Measurements from ENCODE around the gene GTPBP2. TPM values are rescaled to one million over a fixed set of nuclear protein-coding genes. Genes with fewer than 3 reads are reported as not detected.

GTPBP2 gene
- total RNA-seq, 1 experiment from 2014 or later, result 76.4 TPM

DNA sequence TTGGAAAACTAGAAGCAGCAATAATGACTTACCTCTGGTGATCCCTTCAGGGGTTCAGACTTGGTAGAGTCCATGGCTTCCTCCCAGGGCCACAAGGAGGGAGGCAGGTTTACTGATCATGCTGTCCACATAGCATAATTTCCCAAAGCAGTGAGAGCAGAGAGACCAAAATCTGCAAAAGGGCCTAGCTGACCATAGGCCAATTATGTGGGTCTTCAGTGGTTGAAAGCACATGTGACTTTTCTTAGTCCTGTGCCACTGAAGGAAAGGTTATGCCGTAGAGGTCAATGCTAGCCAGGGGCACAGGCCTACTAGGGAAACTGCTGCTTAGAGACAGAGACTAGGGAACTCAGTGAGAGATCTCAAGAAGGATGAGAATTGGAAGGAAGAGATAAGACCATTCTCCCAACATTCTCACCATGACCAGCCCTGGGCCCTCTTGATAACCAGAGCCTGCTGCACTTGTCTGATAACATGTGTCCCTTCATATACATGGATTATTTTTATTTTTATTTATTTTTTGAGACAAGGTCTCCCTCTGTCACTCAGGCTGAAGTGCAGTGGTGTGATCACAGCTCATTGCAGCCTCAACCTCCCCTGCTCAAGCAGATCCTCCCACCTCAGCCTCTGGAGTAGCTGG, 2.0 kb upstream of the GTPBP2 start (continued):
- TF ChIP-seq, protein P1, sequence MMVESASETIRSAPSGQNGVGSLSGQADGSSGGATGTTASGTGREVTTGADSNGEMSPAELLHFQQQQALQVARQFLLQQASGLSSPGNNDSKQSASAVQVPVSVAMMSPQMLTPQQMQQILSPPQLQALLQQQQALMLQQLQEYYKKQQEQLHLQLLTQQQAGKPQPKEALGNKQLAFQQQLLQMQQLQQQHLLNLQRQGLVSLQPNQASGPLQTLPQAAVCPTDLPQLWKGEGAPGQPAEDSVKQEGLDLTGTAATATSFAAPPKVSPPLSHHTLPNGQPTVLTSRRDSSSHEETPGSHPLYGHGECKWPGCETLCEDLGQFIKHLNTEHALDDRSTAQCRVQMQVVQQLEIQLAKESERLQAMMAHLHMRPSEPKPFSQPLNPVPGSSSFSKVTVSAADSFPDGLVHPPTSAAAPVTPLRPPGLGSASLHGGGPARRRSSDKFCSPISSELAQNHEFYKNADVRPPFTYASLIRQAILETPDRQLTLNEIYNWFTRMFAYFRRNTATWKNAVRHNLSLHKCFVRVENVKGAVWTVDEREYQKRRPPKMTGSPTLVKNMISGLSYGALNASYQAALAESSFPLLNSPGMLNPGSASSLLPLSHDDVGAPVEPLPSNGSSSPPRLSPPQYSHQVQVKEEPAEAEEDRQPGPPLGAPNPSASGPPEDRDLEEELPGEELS (CRISPR knock-in tag; IDR thresholded peaks at IDR 0.05), result no peak
- no peak for TF ChIP-seq ELF4 (CRISPR knock-in tag; IDR thresholded peaks at IDR 0.05; ENCODE audit: low read depth)

DNA sequence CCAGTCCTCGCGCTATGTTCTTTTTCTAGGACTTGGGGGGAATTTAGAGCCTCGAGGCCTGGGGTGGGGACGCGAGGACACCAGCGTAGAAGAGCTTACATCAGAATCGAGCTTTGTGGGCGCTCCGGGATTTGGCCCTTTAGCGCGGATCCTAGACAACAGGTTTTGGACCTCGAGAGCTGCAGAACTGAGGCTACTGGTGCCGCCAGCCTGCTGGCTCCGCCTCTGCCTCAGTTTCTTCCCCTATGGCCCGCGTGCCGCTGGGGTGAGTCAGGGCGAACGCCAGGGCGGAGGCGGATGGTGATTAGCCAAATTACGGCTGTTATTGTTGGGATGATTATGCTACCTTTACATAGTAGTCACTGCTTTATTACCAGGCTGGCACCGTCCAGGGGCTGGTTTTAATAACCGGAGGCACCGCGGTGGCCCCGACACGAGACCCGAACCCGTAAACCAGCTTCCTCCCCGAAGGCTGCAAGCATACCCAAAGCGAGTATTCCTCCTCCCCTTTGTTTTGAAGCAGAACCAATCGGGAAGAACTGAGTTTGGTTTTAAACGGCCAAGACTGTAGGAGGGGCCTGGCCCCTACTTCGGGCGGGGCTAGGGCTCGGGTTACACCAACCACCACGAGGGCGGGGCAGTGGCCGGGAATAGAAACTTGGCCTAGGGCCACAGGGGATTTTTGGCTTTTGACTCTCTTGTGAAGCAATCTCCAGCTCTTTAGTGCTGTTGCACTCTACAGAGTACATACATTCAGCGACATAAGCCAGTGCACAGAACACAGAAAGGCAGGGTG, 639 bp upstream of the GTPBP2 start:
- H3K4me3 Mint-ChIP-seq, result peak overlapping the region; percentile 98
- peak overlapping the region; percentile 100 for H3K27ac Mint-ChIP-seq
- H3K27me3 Mint-ChIP-seq (ENCODE audit: low read depth), result no peaks in the 10 kb centered on the region
- CTCF ChIA-PET, result interaction anchor here (0.8 to 2.3 kb wide), 14 partner anchors 15 to 627 kb away, joined by 3 to 16 read pairs (median 4); partner anchors contain the start of genes RSPH9, SLC35B2 and VEGFA
- H3K9me3 Mint-ChIP-seq, result no peaks in the 10 kb centered on the region
- ATAC-seq, result peak; percentile 81
- POLR2A ChIA-PET, result interaction anchor here (0.6 to 2.5 kb wide), 12 partner anchors 15 to 617 kb away, joined by 3 to 32 read pairs (median 3); partner anchors contain the start of genes HSP90AB1, RSPH9 and VEGFA
- DNase-seq (ENCODE audit: low spot score), result peak; percentile 94
- peaks cover 22% of the 10 kb centered on the region for H3K36me3 Mint-ChIP-seq
- H3K4me1 Mint-ChIP-seq, result peaks cover 17% of the 10 kb centered on the region
- TF ChIP-seq NR1H2 (CRISPR knock-in tag; IDR thresholded peaks at IDR 0.05), result no peak
- no peak for TF ChIP-seq JUN (CRISPR knock-in tag; IDR thresholded peaks at IDR 0.05)
- TF ChIP-seq NFE2L1 (CRISPR knock-in tag; IDR thresholded peaks at IDR 0.05), result no peak
- TF ChIP-seq, protein P2, sequence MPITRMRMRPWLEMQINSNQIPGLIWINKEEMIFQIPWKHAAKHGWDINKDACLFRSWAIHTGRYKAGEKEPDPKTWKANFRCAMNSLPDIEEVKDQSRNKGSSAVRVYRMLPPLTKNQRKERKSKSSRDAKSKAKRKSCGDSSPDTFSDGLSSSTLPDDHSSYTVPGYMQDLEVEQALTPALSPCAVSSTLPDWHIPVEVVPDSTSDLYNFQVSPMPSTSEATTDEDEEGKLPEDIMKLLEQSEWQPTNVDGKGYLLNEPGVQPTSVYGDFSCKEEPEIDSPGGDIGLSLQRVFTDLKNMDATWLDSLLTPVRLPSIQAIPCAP (CRISPR knock-in tag; IDR thresholded peaks at IDR 0.05), result no peak
- TF ChIP-seq FOXJ3 (CRISPR knock-in tag; IDR thresholded peaks at IDR 0.05; ENCODE audit: borderline replicate concordance), result no peak
- TF ChIP-seq JAZF1 (CRISPR knock-in tag; IDR thresholded peaks at IDR 0.05), result no peak
- TF ChIP-seq, protein P3, sequence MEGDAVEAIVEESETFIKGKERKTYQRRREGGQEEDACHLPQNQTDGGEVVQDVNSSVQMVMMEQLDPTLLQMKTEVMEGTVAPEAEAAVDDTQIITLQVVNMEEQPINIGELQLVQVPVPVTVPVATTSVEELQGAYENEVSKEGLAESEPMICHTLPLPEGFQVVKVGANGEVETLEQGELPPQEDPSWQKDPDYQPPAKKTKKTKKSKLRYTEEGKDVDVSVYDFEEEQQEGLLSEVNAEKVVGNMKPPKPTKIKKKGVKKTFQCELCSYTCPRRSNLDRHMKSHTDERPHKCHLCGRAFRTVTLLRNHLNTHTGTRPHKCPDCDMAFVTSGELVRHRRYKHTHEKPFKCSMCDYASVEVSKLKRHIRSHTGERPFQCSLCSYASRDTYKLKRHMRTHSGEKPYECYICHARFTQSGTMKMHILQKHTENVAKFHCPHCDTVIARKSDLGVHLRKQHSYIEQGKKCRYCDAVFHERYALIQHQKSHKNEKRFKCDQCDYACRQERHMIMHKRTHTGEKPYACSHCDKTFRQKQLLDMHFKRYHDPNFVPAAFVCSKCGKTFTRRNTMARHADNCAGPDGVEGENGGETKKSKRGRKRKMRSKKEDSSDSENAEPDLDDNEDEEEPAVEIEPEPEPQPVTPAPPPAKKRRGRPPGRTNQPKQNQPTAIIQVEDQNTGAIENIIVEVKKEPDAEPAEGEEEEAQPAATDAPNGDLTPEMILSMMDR (IDR thresholded peaks at IDR 0.05), result no peak
- TF ChIP-seq, protein P4, sequence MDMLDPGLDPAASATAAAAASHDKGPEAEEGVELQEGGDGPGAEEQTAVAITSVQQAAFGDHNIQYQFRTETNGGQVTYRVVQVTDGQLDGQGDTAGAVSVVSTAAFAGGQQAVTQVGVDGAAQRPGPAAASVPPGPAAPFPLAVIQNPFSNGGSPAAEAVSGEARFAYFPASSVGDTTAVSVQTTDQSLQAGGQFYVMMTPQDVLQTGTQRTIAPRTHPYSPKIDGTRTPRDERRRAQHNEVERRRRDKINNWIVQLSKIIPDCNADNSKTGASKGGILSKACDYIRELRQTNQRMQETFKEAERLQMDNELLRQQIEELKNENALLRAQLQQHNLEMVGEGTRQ (CRISPR knock-in tag; IDR thresholded peaks at IDR 0.05), result no peak
- no peak; the same call in 1 of the 2 replicates for TF ChIP-seq FOXK1 (CRISPR knock-in tag; IDR thresholded peaks at IDR 0.05)
- TF ChIP-seq, protein P5, sequence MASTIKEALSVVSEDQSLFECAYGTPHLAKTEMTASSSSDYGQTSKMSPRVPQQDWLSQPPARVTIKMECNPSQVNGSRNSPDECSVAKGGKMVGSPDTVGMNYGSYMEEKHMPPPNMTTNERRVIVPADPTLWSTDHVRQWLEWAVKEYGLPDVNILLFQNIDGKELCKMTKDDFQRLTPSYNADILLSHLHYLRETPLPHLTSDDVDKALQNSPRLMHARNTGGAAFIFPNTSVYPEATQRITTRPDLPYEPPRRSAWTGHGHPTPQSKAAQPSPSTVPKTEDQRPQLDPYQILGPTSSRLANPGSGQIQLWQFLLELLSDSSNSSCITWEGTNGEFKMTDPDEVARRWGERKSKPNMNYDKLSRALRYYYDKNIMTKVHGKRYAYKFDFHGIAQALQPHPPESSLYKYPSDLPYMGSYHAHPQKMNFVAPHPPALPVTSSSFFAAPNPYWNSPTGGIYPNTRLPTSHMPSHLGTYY (CRISPR knock-in tag; IDR thresholded peaks at IDR 0.05), result no peak
- no peak for TF ChIP-seq NFATC4 (CRISPR knock-in tag; IDR thresholded peaks at IDR 0.05)
- TF ChIP-seq CREB1 (CRISPR knock-in tag; IDR thresholded peaks at IDR 0.05), result peak; percentile 38; the same call in 1 of the 2 replicates
- TF ChIP-seq SMAD4 (CRISPR knock-in tag; IDR thresholded peaks at IDR 0.05), result no peak
- TF ChIP-seq, protein P6, sequence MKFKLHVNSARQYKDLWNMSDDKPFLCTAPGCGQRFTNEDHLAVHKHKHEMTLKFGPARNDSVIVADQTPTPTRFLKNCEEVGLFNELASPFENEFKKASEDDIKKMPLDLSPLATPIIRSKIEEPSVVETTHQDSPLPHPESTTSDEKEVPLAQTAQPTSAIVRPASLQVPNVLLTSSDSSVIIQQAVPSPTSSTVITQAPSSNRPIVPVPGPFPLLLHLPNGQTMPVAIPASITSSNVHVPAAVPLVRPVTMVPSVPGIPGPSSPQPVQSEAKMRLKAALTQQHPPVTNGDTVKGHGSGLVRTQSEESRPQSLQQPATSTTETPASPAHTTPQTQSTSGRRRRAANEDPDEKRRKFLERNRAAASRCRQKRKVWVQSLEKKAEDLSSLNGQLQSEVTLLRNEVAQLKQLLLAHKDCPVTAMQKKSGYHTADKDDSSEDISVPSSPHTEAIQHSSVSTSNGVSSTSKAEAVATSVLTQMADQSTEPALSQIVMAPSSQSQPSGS (CRISPR knock-in tag; IDR thresholded peaks at IDR 0.05; ENCODE audit: borderline replicate concordance, low read depth), result no peak
- TF ChIP-seq, protein P7, sequence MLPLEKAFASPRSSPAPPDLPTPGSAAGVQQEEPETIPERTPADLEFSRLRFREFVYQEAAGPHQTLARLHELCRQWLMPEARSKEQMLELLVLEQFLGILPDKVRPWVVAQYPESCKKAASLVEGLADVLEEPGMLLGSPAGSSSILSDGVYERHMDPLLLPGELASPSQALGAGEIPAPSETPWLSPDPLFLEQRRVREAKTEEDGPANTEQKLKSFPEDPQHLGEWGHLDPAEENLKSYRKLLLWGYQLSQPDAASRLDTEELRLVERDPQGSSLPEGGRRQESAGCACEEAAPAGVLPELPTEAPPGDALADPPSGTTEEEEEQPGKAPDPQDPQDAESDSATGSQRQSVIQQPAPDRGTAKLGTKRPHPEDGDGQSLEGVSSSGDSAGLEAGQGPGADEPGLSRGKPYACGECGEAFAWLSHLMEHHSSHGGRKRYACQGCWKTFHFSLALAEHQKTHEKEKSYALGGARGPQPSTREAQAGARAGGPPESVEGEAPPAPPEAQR (CRISPR knock-in tag; IDR thresholded peaks at IDR 0.05), result no peak
- TF ChIP-seq, protein P8, sequence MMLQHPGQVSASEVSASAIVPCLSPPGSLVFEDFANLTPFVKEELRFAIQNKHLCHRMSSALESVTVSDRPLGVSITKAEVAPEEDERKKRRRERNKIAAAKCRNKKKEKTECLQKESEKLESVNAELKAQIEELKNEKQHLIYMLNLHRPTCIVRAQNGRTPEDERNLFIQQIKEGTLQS (CRISPR knock-in tag; conservative IDR thresholded peaks at IDR 0.05), result no peak
- TF ChIP-seq NR3C1 (CRISPR knock-in tag; conservative IDR thresholded peaks at IDR 0.05; ENCODE audit: low read depth), result no peak
- TF ChIP-seq, protein P9, sequence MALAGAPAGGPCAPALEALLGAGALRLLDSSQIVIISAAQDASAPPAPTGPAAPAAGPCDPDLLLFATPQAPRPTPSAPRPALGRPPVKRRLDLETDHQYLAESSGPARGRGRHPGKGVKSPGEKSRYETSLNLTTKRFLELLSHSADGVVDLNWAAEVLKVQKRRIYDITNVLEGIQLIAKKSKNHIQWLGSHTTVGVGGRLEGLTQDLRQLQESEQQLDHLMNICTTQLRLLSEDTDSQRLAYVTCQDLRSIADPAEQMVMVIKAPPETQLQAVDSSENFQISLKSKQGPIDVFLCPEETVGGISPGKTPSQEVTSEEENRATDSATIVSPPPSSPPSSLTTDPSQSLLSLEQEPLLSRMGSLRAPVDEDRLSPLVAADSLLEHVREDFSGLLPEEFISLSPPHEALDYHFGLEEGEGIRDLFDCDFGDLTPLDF (CRISPR knock-in tag; IDR thresholded peaks at IDR 0.05), result 0 out of 2 replicates have a peak, but pooled peaks have one; percentile 44
- TF ChIP-seq ZNF396 (CRISPR knock-in tag; IDR thresholded peaks at IDR 0.05; ENCODE audit: borderline replicate concordance), result no peak
- no peak for TF ChIP-seq ELF4 (CRISPR knock-in tag; IDR thresholded peaks at IDR 0.05; ENCODE audit: low read depth)
